ENCODE measurements around the gene USP3.
"Not testable (repeated sequence)": the region's sequence is repeated elsewhere in the genome, so short reads cannot be mapped to it uniquely, and the experiment has no call there.

USP3 gene

DNA sequence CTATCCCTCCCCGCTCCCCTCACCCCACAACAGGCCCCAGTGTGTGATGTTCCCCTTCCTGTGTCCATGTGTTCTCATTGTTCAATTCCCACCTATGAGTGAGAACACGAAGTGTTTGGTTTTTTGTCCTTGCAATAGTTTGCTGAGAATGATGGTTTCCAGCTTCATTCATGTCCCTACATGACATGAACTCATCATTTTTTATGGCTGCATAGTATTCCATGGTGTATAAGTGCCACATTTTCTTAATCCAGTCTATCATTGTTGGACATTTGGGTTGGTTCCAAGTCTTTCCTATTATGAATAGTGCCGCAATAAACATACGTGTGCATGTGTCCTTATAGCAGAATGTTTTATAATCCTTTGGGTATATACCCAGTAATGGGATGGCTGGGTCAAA lies 112.8 kb downstream of the USP3 start:
- not testable (repeated sequence) for FAIRE-seq

GRCh38 chr15:63617627-63618026 lies 113.2 kb downstream of the USP3 start:
- FAIRE-seq, result not testable (repeated sequence)

DNA sequence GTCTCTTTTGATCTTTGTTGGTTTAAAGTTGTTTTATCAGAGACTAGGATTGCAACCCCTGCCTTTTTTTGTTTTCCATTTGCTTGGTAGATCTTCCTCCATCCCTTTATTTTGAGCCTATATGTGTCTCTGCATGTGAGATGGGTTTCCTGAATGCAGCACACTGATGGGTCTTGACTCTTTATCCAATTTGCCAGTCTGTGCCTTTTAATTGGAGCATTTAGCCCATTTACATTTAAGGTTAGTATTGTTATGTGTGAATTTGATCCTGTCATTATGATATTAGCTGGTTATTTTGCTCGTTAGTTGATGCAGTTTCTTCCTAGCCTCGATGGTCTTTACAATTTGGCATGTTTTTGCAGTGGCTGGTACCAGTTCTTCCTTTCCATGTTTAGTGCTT lies 116.4 kb downstream of the USP3 start:
- not testable (repeated sequence) for FAIRE-seq

- FAIRE-seq, result no peak
These were observed 119.0 kb downstream of the USP3 start for GRCh38 chr15:63623232-63623969.

GRCh38 chr15:63626955-63627354 lies 122.6 kb downstream of the USP3 start:
- FAIRE-seq, result no peak

DNA sequence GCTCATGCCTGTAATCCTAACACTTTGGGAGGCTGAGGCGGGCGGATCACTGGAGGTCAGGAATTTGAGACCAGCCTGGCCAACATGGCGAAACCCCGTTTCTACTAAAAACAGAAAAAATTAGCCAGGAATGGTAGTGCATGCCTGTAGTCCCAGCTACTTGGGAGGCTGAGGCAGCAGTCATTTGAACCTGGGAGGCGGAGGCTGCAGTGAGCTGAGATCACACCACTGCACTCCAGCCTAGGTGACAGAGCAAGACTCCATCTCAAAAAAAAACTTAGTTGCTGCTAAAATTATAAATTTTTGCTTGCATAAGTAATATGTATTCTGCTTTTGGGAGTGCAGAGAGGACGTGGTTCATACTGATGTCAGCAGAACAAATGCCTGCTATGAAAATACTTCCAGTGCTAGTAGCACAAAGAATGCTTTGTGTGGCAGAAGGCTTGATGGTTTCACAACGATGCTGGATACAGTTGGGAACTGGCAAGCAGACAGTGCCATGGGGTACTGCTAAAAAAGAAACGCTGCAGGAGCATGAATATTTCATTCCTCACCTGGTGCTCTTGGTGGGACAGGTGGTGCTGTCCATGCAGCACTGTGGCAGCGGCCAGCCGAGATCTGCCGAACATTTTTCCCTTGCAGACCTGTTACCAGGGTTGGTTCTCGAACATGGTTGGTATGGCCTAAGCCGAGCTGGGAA lies 123.9 kb downstream of the USP3 start:
- no peak for FAIRE-seq

- FAIRE-seq, result no peak
These were observed 125.8 kb downstream of the USP3 start for GRCh38 chr15:63630036-63630751.

- no peak for FAIRE-seq
These were observed 128.9 kb downstream of the USP3 start for GRCh38 chr15:63633312-63633711.

- no peak for FAIRE-seq
These were observed 129.8 kb downstream of the USP3 start for GRCh38 chr15:63634154-63634553.

- no peak for FAIRE-seq
These were observed 132.2 kb downstream of the USP3 start for GRCh38 chr15:63636518-63637061.

DNA sequence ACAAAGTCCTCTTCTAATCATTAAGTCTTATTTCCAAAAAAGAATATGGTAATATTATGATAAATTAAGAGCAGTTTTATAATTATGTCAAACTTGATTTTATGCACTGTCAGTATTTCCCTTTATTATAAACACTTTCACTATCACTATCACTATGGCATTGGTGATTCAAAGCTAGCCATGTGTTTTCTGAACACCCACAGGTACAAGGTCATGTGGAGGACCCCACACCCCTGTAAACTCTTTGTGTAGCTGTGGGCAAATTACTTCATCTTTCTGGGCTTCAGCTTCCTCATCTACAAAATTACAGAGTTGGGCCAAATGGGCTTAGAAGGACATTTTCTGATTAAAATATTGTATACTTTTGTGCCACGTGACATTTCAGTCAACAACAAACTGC lies 134.4 kb downstream of the USP3 start:
- no peak for FAIRE-seq

DNA sequence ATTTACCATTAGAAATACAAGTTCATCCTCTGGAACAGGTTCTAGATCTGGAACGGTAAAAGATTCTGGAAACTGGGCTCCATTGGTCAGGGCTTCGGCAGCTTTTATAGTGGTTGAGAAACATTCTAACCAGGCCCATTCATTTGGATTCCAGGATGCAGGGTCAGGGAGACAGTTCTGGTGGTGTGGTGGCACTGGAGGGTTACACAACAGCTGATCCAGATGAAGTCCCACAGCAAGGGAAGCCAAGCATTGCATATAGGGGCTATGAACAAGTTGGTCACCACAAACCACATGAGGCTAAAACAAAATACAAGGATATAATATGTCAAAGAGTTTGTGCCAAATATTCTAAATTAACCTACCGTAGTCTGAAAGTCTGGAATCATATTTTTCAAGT lies 135.8 kb downstream of the USP3 start:
- no peak for FAIRE-seq
